Measurements from ENCODE around the gene PLEKHG4B.
"Not testable (repeated sequence)": the region's sequence is repeated elsewhere in the genome, so short reads cannot be mapped to it uniquely, and the experiment has no call there.

Gene PLEKHG4B

GRCh38 chr5:218457-219291, 126.7 kb downstream of the PLEKHG4B start:
- DNase-seq: peak in 12 of 58 donors; percentile 10 to 52 (median 39)

GRCh38 chr5:219460-219863, 127.5 kb downstream of the PLEKHG4B start:
- DNase-seq: peak in 2 of 58 donors; percentile 4 to 12

- no peak for DNase-seq
Observed at GRCh38 chr5:219991-220390, 128.0 kb downstream of the PLEKHG4B start.

GRCh38 chr5:222951-223715, 131.2 kb downstream of the PLEKHG4B start:
- DNase-seq: not testable (repeated sequence)

GRCh38 chr5:223791-224190, 131.8 kb downstream of the PLEKHG4B start:
- DNase-seq: no peak

GRCh38 chr5:225334-225733, 133.4 kb downstream of the PLEKHG4B start:
- no peak for DNase-seq

GRCh38 chr5:227375-227774, 135.4 kb downstream of the PLEKHG4B start:
- DNase-seq: peak in 17 of 58 donors; percentile 6 to 76 (median 22)

GRCh38 chr5:228886-229285, 136.9 kb downstream of the PLEKHG4B start:
- peak in 1 of 58 donors; percentile 47 for DNase-seq

GRCh38 chr5:230711-231110, 138.7 kb downstream of the PLEKHG4B start:
- no peak for DNase-seq

- peak in 11 of 58 donors; percentile 12 to 62 (median 30) for DNase-seq
Observed at GRCh38 chr5:231661-232060, 139.7 kb downstream of the PLEKHG4B start.

- not testable (repeated sequence) for DNase-seq
Observed at GRCh38 chr5:233426-233825, 141.5 kb downstream of the PLEKHG4B start.

GRCh38 chr5:234450-234849, 142.5 kb downstream of the PLEKHG4B start:
- no peak for DNase-seq

GRCh38 chr5:235527-235926, 143.6 kb downstream of the PLEKHG4B start:
- DNase-seq: not testable (repeated sequence)

GRCh38 chr5:237931-238330, 146.0 kb downstream of the PLEKHG4B start:
- peak in 24 of 58 donors; percentile 2 to 73 (median 23) for DNase-seq
